Fibroblast of pulmonary artery (primary cell): ENCODE data around the gene CFL1.

Source experiments
- DNase-seq: peaks from one replicate; pipeline ENCODE4 v3.0.0-alpha.2; 2010; ENCODE audit warnings: low read depth
- H3K4me3 ChIP-seq: replicated peaks from 2 replicates; pipeline ENCODE4 v1.5.1; 2011; ENCODE audit warnings: low read depth, mild to moderate bottlenecking, control low read depth, low read length, moderate library complexity
- CTCF ChIP-seq: IDR thresholded peaks from 2 replicates; pipeline ENCODE4 v1.5.1; 2011; ENCODE audit warnings: mild to moderate bottlenecking, control low read depth, low read length, inconsistent platforms; ENCODE audit errors: missing control alignments

Gene CFL1

GRCh38 chr11:65857853-65858680, at the start of gene CFL1:
CFL1 (minus strand) TSS chr11:65858180; CDS start chr11:65858099, 81 bp downstream.
- TF ChIP-seq CTCF = no peak
- DNase-seq = peak; percentile 98
- H3K4me3 ChIP-seq = peak within 1 kb of the TSS; percentile 96

GRCh38 chr11:65906602-65907001, 48.6 kb upstream of the CFL1 start:
- TF ChIP-seq CTCF = no peak
- DNase-seq = no peak
- H3K4me3 ChIP-seq = no peak overlapping the region

GRCh38 chr11:65903715-65904114, 45.7 kb upstream of the CFL1 start:
- TF ChIP-seq CTCF = no peak
- DNase-seq = no peak
- H3K4me3 ChIP-seq = no peak overlapping the region

- TF ChIP-seq CTCF = no peak
- H3K4me3 ChIP-seq = no peak overlapping the region
- peak; percentile 62 for DNase-seq
Measured at GRCh38 chr11:65903068-65903481, 45.1 kb upstream of the CFL1 start.

GRCh38 chr11:65900899-65901180, 42.9 kb upstream of the CFL1 start:
- no peak overlapping the region for H3K4me3 ChIP-seq
- TF ChIP-seq CTCF = no peak
- no peak for DNase-seq

GRCh38 chr11:65900125-65900898, 42.3 kb upstream of the CFL1 start, which contains the start of gene FOSL1:
FOSL1 (minus strand) TSS chr11:65900388; CDS start chr11:65900339, 49 bp downstream.
- no peak for TF ChIP-seq CTCF
- H3K4me3 ChIP-seq = peak within 1 kb of the TSS; percentile 84
- peak; percentile 95 for DNase-seq
